ENCODE measurements around the gene FANCB. TPM values are rescaled to one million over a fixed set of nuclear protein-coding genes. Genes with fewer than 3 reads are reported as not detected.

Gene FANCB
- total RNA-seq, 2 donors from 2014 or later: 0.41 to 1.8 TPM

DNA sequence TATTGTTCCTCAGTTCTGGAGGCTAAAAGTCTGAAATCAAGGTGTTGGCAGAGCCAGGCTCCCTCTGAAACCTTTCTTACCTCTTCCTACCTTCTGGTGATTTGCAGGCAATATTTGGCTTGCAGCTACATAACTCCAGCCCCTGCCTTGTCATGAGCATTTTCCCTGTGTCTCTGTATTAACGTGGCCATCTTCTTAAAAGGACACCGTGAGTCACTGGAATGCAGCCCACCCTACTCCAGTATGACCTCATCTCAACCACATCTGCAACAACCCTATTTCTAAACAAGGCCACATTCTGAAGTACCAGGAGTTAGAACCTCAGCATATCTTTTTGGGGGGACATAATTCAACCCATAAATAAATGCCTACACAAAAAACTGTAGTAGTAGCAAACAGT lies 40.7 kb downstream of the FANCB start:
- H3K4me1 ChIP-seq (ENCODE audit: control insufficient read depth in 1 of 2, low read depth in 2 of 2): no peaks in the 10 kb centered on the region
- H3K27ac ChIP-seq: no peak overlapping the region
- H3K9me3 ChIP-seq: no peaks in the 10 kb centered on the region
- no peaks in the 10 kb centered on the region for H3K36me3 ChIP-seq
- DNase-seq (ENCODE audit: low spot score): no peak
- ATAC-seq (ENCODE audit: insufficient number of reproducible peaks, low FRiP score, low read depth): no peak
- H3K4me3 ChIP-seq: no peak overlapping the region
- no peak for TF ChIP-seq CTCF (IDR thresholded peaks at IDR 0.05)
- H3K27me3 ChIP-seq (replicated peaks; ENCODE audit: insufficient read depth): no peaks in the 10 kb centered on the region

- H3K9me3 ChIP-seq: no peaks in the 10 kb centered on the region
- no peaks in the 10 kb centered on the region for H3K4me1 ChIP-seq (ENCODE audit: control insufficient read depth in 1 of 2, low read depth in 2 of 2)
- no peak for TF ChIP-seq CTCF (IDR thresholded peaks at IDR 0.05)
- ATAC-seq (ENCODE audit: insufficient number of reproducible peaks, low FRiP score, low read depth) (no peak), DNase-seq (ENCODE audit: low spot score) (no peak)
- H3K27me3 ChIP-seq (replicated peaks; ENCODE audit: insufficient read depth): no peaks in the 10 kb centered on the region
- no peak overlapping the region for H3K4me3 ChIP-seq
- H3K27ac ChIP-seq: no peak overlapping the region
- H3K36me3 ChIP-seq: no peaks in the 10 kb centered on the region
Measured at GRCh38 chrX:14829643-14830042, 43.2 kb downstream of the FANCB start.

DNA sequence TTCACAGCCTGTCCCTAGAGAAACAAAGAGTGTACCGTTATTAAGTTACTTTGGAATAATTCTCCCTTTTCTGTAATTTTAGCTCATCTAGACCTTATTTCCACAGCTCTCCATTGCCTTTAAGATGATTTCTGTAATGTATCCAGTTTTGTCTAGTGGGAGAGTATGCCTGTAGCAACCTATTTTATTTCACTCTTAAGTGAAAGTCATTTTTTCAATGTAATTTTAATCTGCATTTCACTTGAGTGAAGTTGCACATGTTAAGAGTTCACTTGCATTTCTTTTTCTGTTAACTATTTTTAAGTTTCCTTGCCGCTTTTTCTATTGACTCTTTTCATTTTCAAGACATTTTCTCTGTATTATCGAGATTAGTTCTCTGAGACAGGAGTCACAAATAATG lies 46.5 kb downstream of the FANCB start:
- no peaks in the 10 kb centered on the region for H3K9me3 ChIP-seq
- no peak for TF ChIP-seq CTCF (IDR thresholded peaks at IDR 0.05)
- H3K36me3 ChIP-seq: no peaks in the 10 kb centered on the region
- H3K4me1 ChIP-seq (ENCODE audit: control insufficient read depth in 1 of 2, low read depth in 2 of 2): no peaks in the 10 kb centered on the region
- no peak overlapping the region for H3K4me3 ChIP-seq
- DNase-seq (ENCODE audit: low spot score) (no peak), ATAC-seq (ENCODE audit: insufficient number of reproducible peaks, low FRiP score, low read depth) (no peak)
- no peaks in the 10 kb centered on the region for H3K27me3 ChIP-seq (replicated peaks; ENCODE audit: insufficient read depth)
- no peak overlapping the region for H3K27ac ChIP-seq

DNA sequence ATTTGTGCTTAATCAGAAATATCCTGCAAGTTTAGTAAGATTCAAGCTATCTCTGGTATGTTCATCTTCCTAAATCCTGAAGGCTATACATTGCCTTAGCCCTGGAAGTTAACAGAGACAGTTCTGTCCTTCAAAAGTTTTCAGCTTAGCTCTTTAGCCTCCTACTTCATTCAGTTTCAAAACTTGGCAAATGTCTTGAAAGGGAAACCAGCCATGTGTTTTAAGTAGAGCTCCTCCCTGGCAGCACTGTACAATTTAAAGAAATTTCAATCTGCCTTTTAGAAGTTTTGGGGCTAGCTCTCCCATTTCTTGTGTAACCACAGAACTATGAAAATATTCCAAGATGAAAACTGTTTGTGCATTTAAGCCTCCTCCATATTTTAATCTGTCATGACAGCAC lies 47.0 kb downstream of the FANCB start:
- H3K9me3 ChIP-seq: no peaks in the 10 kb centered on the region
- H3K36me3 ChIP-seq: no peaks in the 10 kb centered on the region
- no peak overlapping the region for H3K4me3 ChIP-seq
- no peak overlapping the region for H3K27ac ChIP-seq
- no peaks in the 10 kb centered on the region for H3K27me3 ChIP-seq (replicated peaks; ENCODE audit: insufficient read depth)
- ATAC-seq (ENCODE audit: insufficient number of reproducible peaks, low FRiP score, low read depth): no peak
- no peaks in the 10 kb centered on the region for H3K4me1 ChIP-seq (ENCODE audit: control insufficient read depth in 1 of 2, low read depth in 2 of 2)
- DNase-seq (ENCODE audit: low spot score): no peak
- no peak for TF ChIP-seq CTCF (IDR thresholded peaks at IDR 0.05)

- Histone ChIP-seq H3K27me3 (replicated peaks; ENCODE audit: insufficient read depth) (no peaks in the 10 kb centered on the region), H3K36me3 (no peaks in the 10 kb centered on the region), H3K4me1 (ENCODE audit: control insufficient read depth in 1 of 2, low read depth in 2 of 2) (no peaks in the 10 kb centered on the region), H3K27ac (no peak overlapping the region), H3K4me3 (no peak overlapping the region), H3K9me3 (no peaks in the 10 kb centered on the region)
- DNase-seq (ENCODE audit: low spot score): no peak
- no peak for TF ChIP-seq CTCF (IDR thresholded peaks at IDR 0.05)
- no peak for ATAC-seq (ENCODE audit: insufficient number of reproducible peaks, low FRiP score, low read depth)
Measured at GRCh38 chrX:14819769-14820168, 53.1 kb downstream of the FANCB start.
